HCT116 (cell line): ENCODE data around the gene C9orf152. TPM values are rescaled to one million over a fixed set of nuclear protein-coding genes. Genes with fewer than 3 reads are reported as not detected.

Experiments
- ATAC-seq: fragments of 200-7000 bp; cut with Tn5 transposase; 2 replicates; pipeline ENCODE4 v1.9.1; 2020; ENCODE audit warnings: mild to moderate bottlenecking, moderate library complexity
- BruUV-seq: library from RNA; stranded (reverse); fragments of 400-500 nt; replicated peaks from 2 replicates; lab custom pipeline; 2021; lab: Mats Ljungman, UMichigan
- CTCF ChIA-PET: fragments of 300-600 bp; sonication (Branson Sonifier 250); formaldehyde crosslinking; loops from one replicate; lab custom pipeline; 2021; ENCODE audit warnings: antibody characterized with exemption; lab: Charles Lee
- POLR2A ChIA-PET: fragments of 300-600, 350-600 bp; sonication (Branson Sonifier 250); formaldehyde crosslinking; loops from one replicate; lab custom pipeline; 2021; ENCODE audit warnings: antibody characterized with exemption; lab: Charles Lee
- RAD21 ChIA-PET, 2 experiments: fragments of 300-600 bp; sonication (Branson Sonifier 250); formaldehyde crosslinking; loops; one replicate each; lab custom pipeline; 2023; ENCODE audit warnings: low total read pairs in 2 of 2; ENCODE audit not compliant: uncharacterized antibody in 2 of 2, unreplicated experiment in 2 of 2, low non-redundant PET in 1 of 2; lab: Charles Lee
- DNase-seq: peaks from one replicate; pipeline ENCODE4 v3.0.0-alpha.2; 2010; ENCODE audit warnings: low read depth, low spot score
- H2AFZ ChIP-seq: fragments of 200-600 bp; shearing (Covaris generic), sonication (generic); 2 replicates; pipeline ENCODE4 v1.6.1; 2017; ENCODE audit warnings: low read depth, mixed run types, mixed read lengths, antibody characterized with exemption, low read length; ENCODE audit not compliant: poor library complexity, severe bottlenecking
- H3K27ac ChIP-seq: 2 replicates; pipeline ENCODE4 v1.5.1; 2012; ENCODE audit warnings: low read depth, low read length
- H3K27me3 ChIP-seq: fragments of 200-600 bp; sonication (generic); 2 replicates; pipeline ENCODE4 v1.6.1; 2016; ENCODE audit warnings: mixed run types, low read length, mixed read lengths; ENCODE audit not compliant: insufficient read depth
- H3K36me3 ChIP-seq, 2 experiments: fragments of 200-500 bp in 1 of 2; fragments of 200-600 bp in 1 of 2; sonication (Bioruptor generic) in 1 of 2; sonication (generic) in 1 of 2; 2 replicates each; pipeline versions ENCODE4 v1.5.1 to v1.6.1; 2014 to 2016; ENCODE audit warnings: low read length in 2 of 2, inconsistent platforms in 1 of 2, mixed read lengths in 1 of 2, mixed run types in 1 of 2; ENCODE audit not compliant: insufficient read depth in 2 of 2, control insufficient read depth in 1 of 2
- H3K4me1 ChIP-seq, 2 experiments: fragments of 200-600 bp in 1 of 2; sonication (generic) in 1 of 2; 2 replicates each; pipeline versions ENCODE4 v1.5.1 to v1.6.1; 2012 to 2017; ENCODE audit warnings: low read length in 2 of 2, inconsistent platforms in 1 of 2, mild to moderate bottlenecking in 1 of 2, mixed read lengths in 1 of 2, mixed run types in 1 of 2, moderate library complexity in 1 of 2; ENCODE audit not compliant: insufficient read depth in 2 of 2, control insufficient read depth in 1 of 2
- H3K4me2 ChIP-seq: fragments of 200-600 bp; sonication (generic); 2 replicates; pipeline ENCODE4 v1.6.1; 2017; ENCODE audit warnings: mixed run types, low read length, mixed read lengths
- H3K4me3 ChIP-seq, 2 experiments: fragments of 200-600 bp in 1 of 2; sonication (generic) in 1 of 2; replicated peaks in 1 of 2; 2 replicates each; pipeline ENCODE4 v1.5.1; 2011 to 2016; ENCODE audit warnings: low read length in 2 of 2, control low read depth in 1 of 2, low read depth in 1 of 2, mild to moderate bottlenecking in 1 of 2, mixed read lengths in 1 of 2, mixed run types in 1 of 2
- H3K79me2 ChIP-seq: fragments of 200-600 bp; sonication (generic); 2 replicates; pipeline ENCODE4 v1.6.1; 2017; ENCODE audit warnings: mild to moderate bottlenecking, mixed run types, low read length, moderate library complexity, mixed read lengths; ENCODE audit not compliant: insufficient read depth
- H3K9ac ChIP-seq: fragments of 200-600 bp; sonication (generic); 2 replicates; pipeline ENCODE4 v1.6.1; 2016; ENCODE audit warnings: low read length, mixed read lengths
- H3K9me2 ChIP-seq: fragments of 200-600 bp; sonication (generic), shearing (Covaris generic); 2 replicates; pipeline ENCODE4 v1.6.1; 2017; ENCODE audit warnings: mixed run types, mild to moderate bottlenecking, moderate library complexity; ENCODE audit not compliant: insufficient read depth
- H3K9me3 ChIP-seq, 2 experiments: fragments of 200-500 bp in 1 of 2; fragments of 200-600 bp in 1 of 2; sonication (Bioruptor generic) in 1 of 2; sonication (generic) in 1 of 2; 2 replicates each; pipeline ENCODE4 v1.6.1; 2014 to 2017; ENCODE audit warnings: low read length in 2 of 2, mixed read lengths in 2 of 2, inconsistent platforms in 1 of 2, low read depth in 1 of 2, mild to moderate bottlenecking in 1 of 2, mixed run types in 1 of 2, moderate library complexity in 1 of 2; ENCODE audit not compliant: control insufficient read depth in 1 of 2, insufficient read depth in 1 of 2
- H4K20me1 ChIP-seq: fragments of 200-600 bp; sonication (generic), shearing (Covaris generic); 2 replicates; pipeline ENCODE4 v1.6.1; 2017; ENCODE audit warnings: mixed run types, mild to moderate bottlenecking, moderate library complexity; ENCODE audit not compliant: insufficient read depth
- CBX3 ChIP-seq: IDR thresholded peaks from 2 replicates; pipeline ENCODE4 v1.6.1; 2012; ENCODE audit warnings: low read depth
- CEBPB ChIP-seq: IDR thresholded peaks from 2 replicates; pipeline ENCODE4 v1.6.1; 2012; ENCODE audit warnings: low read depth
- CTCF ChIP-seq, 3 experiments: fragments of 200-600 bp in 1 of 3; sonication (generic) in 1 of 3; IDR thresholded peaks in 2 of 3; conservative IDR thresholded peaks in 1 of 3; 2 replicates each; pipeline ENCODE4 v1.5.1; 2012 to 2017; ENCODE audit warnings: low read depth in 2 of 3, low read length in 2 of 3, antibody characterized with exemption in 1 of 3, borderline replicate concordance in 1 of 3, control low read depth in 1 of 3, mild to moderate bottlenecking in 1 of 3, mixed read lengths in 1 of 3, mixed run types in 1 of 3, moderate library complexity in 1 of 3; ENCODE audit not compliant: insufficient read depth in 1 of 3
- EGR1 ChIP-seq: IDR thresholded peaks from 2 replicates; pipeline ENCODE4 v1.6.1; 2012; ENCODE audit warnings: low read depth
- ELF1 ChIP-seq: IDR thresholded peaks from 2 replicates; pipeline ENCODE4 v1.6.1; 2012; ENCODE audit warnings: low read depth, borderline replicate concordance
- EZH2 ChIP-seq: fragments of 200-600 bp; sonication (generic); IDR thresholded peaks from 2 replicates; pipeline ENCODE4 v1.6.1; 2017; ENCODE audit warnings: antibody characterized with exemption, mixed run types
- EZH2phosphoT487 ChIP-seq: fragments of 200-600 bp; IDR thresholded peaks from 2 replicates; pipeline ENCODE4 v1.6.1; 2018; ENCODE audit warnings: antibody characterized with exemption, borderline replicate concordance
- FOSL1 ChIP-seq: IDR thresholded peaks from 2 replicates; pipeline ENCODE4 v1.6.1; 2012; ENCODE audit warnings: low read depth
- JUND ChIP-seq: IDR thresholded peaks from 2 replicates; pipeline ENCODE4 v1.6.1; 2012
- POLR2A ChIP-seq: IDR thresholded peaks from 2 replicates; pipeline ENCODE4 v1.7.0; 2011; ENCODE audit warnings: borderline replicate concordance; ENCODE audit not compliant: insufficient read depth, insufficient read length; ENCODE audit errors: extremely low read depth
- POLR2AphosphoS5 ChIP-seq: IDR thresholded peaks from 2 replicates; pipeline ENCODE4 v1.6.1; 2011; ENCODE audit warnings: mild to moderate bottlenecking, low read depth, low read length, moderate library complexity
- REST ChIP-seq: IDR thresholded peaks from 2 replicates; pipeline ENCODE4 v1.6.1; 2012; ENCODE audit warnings: low read depth
- SP1 ChIP-seq: IDR thresholded peaks from 2 replicates; pipeline ENCODE4 v1.6.1; 2012; ENCODE audit warnings: low read depth
- SRF ChIP-seq: IDR thresholded peaks from 2 replicates; pipeline ENCODE4 v1.6.1; 2012; ENCODE audit warnings: low read depth
- YY1 ChIP-seq: IDR thresholded peaks from 2 replicates; pipeline ENCODE4 v1.6.1; 2011; ENCODE audit warnings: low read length, low read depth, moderate library complexity, mild to moderate bottlenecking; ENCODE audit not compliant: insufficient replicate concordance; ENCODE audit errors: extremely low read depth
- ZBTB33 ChIP-seq: IDR thresholded peaks from 2 replicates; pipeline ENCODE4 v1.6.1; 2011; ENCODE audit warnings: mild to moderate bottlenecking, low read length, moderate library complexity; ENCODE audit not compliant: insufficient replicate concordance; ENCODE audit errors: extremely low read depth
- ZFX ChIP-seq: fragments of 450-650 bp; IDR thresholded peaks from 2 replicates; pipeline ENCODE4 v1.6.1; 2017
- ZNF274 ChIP-seq: fragments of 200-500 bp; sonication (Bioruptor generic); IDR thresholded peaks from 2 replicates; pipeline ENCODE4 v1.6.1; 2014; ENCODE audit warnings: mild to moderate bottlenecking, low read depth, low read length, inconsistent platforms
- intact Hi-C: fragments of 100-400 bp; cut with micrococcal nuclease; formaldehyde crosslinking; loops from 2 replicates; pipeline ENCODE4 v1.10.0; 2022
- total RNA-seq: library from RNA; stranded (reverse); gene quantifications from one replicate; pipeline ENCODE4 v1.2.1, GENCODE V29; 2021; ENCODE audit not compliant: unreplicated experiment

Gene C9orf152
- total RNA-seq, 1 experiment from 2014 or later = not detected

- H3K4me2 ChIP-seq = no peak overlapping the region
- CTCF ChIA-PET = interaction anchor here (1.8 kb wide), 1 partner anchor 31 kb away, joined by 7 read pairs; no protein-coding TSS in a partner anchor
- no peak overlapping the region for H3K27ac ChIP-seq
- no peaks in the 10 kb centered on the region for H3K9me2 ChIP-seq
- H3K4me1 ChIP-seq = 0 out of 4 replicates have a peak, but pooled peaks cover 0 to 2% of the 10 kb centered on the region in 2 experiments
- no peak for DNase-seq
- POLR2A ChIA-PET = no interaction called here
- no peak for ATAC-seq
- H3K79me2 ChIP-seq = no peaks in the 10 kb centered on the region
- RAD21 ChIA-PET = no interaction called here
- intact Hi-C loops = no loop called here
- no peaks in the 10 kb centered on the region for H3K36me3 ChIP-seq
- no peak for TF ChIP-seq EZH2phosphoT487
- no peak for TF ChIP-seq EZH2
- no peak for TF ChIP-seq ZBTB33
- TF ChIP-seq YY1 = no peak
- TF ChIP-seq CEBPB = no peak
- no peak for TF ChIP-seq POLR2AphosphoS5
- TF ChIP-seq ELF1 = no peak
- no peak for TF ChIP-seq EGR1
- TF ChIP-seq FOSL1 = no peak
- no peak for TF ChIP-seq SRF
- no peak for TF ChIP-seq SP1
- no peak for TF ChIP-seq CTCF (IDR thresholded peaks at IDR 0.05 in 2 of 3, conservative IDR thresholded peaks at IDR 0.05 in 1 of 3; ENCODE audit: borderline replicate concordance in 1 of 3, insufficient read depth in 1 of 3, low read depth in 2 of 3, low read length in 2 of 3)
- no peak for TF ChIP-seq ZFX
- TF ChIP-seq JUND = no peak
- TF ChIP-seq POLR2A = no peak
- no peak for TF ChIP-seq CBX3
- TF ChIP-seq ZNF274 = no peak
- no peak for TF ChIP-seq REST
- TF ChIP-seq, all 23 proteins: peak for 0
- Histone ChIP-seq H3K4me3 (no peak overlapping the region), H4K20me1 (no peaks in the 10 kb centered on the region), H3K27me3 (no peaks in the 10 kb centered on the region; the same call in 1 of the 2 replicates), H3K9ac (no peak overlapping the region), H3K9me3 (no peaks in the 10 kb centered on the region), H2AFZ (no peak overlapping the region)
- BruUV-seq = no TSS peak
Measured at GRCh38 chr9:110214586-110215355, 6.8 kb upstream of the C9orf152 start.
